Prostate gland (tissue), 2 donors: ENCODE data around the gene SMIM29. TPM values are rescaled to one million over a fixed set of nuclear protein-coding genes. Genes with fewer than 3 reads are reported as not detected.

Experiments
- DNase-seq: peaks from one replicate; pipeline ENCODE4 v3.0.0-alpha.2; 2019; ENCODE audit warnings: low spot score
- H3K27ac ChIP-seq, 2 donors: fragments of 200-600 bp; sonication (generic); 2 replicates each; pipeline ENCODE4 v1.5.1; 2017 to 2019
- H3K27me3 ChIP-seq: fragments of 200-600 bp; sonication (generic); replicated peaks from 2 replicates; pipeline ENCODE4 v1.5.1; 2019; ENCODE audit not compliant: insufficient read depth
- H3K36me3 ChIP-seq, 2 donors: fragments of 200-600 bp; sonication (generic); 1 replicate in 1 of 2; 2 replicates in 1 of 2; pipeline versions ENCODE4 v1.5.1 to v1.8.1; 2017 to 2019
- H3K4me1 ChIP-seq: fragments of 200-600 bp; sonication (generic); replicated peaks from 2 replicates; pipeline ENCODE4 v1.5.1; 2019
- H3K4me3 ChIP-seq, 2 donors: fragments of 200-600 bp; sonication (generic); 2 replicates each; pipeline ENCODE4 v1.5.1; 2017 to 2019
- H3K9me3 ChIP-seq: fragments of 200-600 bp; sonication (generic); 2 replicates; pipeline ENCODE4 v1.5.1; 2017
- CTCF ChIP-seq, 4 experiments: fragments of 200-600 bp in 2 of 4; fragments of 450-650 bp in 2 of 4; sonication (generic) in 2 of 4; IDR thresholded peaks; 1 replicate in 3 of 4; 2 replicates in 1 of 4; pipeline ENCODE4 v1.5.1; 2016 to 2019; ENCODE audit warnings: antibody characterized with exemption in 4 of 4, mild to moderate bottlenecking in 2 of 4, moderate library complexity in 2 of 4
- POLR2A ChIP-seq: fragments of 450-650 bp; IDR thresholded peaks from one replicate; pipeline ENCODE4 v1.6.1; 2016; ENCODE audit warnings: antibody characterized with exemption, mild to moderate bottlenecking
- POLR2AphosphoS5 ChIP-seq: sonication (generic); formaldehyde crosslinking; IDR thresholded peaks from one replicate; pipeline ENCODE4 v1.6.1; 2017; ENCODE audit warnings: antibody characterized with exemption
- WGBS: methylation state at CpG from one replicate; pipeline ENCODE4 v1.1.5; 2018; 5-methylcytosine and 5-hydroxymethylcytosine counted together
- intact Hi-C: fragments of 100-400 bp; cut with DNase I; formaldehyde crosslinking; loops from one replicate; pipeline ENCODE4 v1.14.2; 2022
- total RNA-seq, 2 donors: library from RNA; depleted of rRNA; stranded (reverse); fragments of >200 nt; gene quantifications; one replicate each; pipeline ENCODE4 v1.1.0, GENCODE V29; 2016

SMIM29 gene
- total RNA-seq, 2 donors from 2014 or later = 25.9 to 41.6 TPM

- Histone ChIP-seq H3K4me3 (no peak overlapping the region), H3K4me1 (no peaks in the 10 kb centered on the region), H3K9me3 (no peaks in the 10 kb centered on the region), H3K36me3 (no peaks in the 10 kb centered on the region), H3K27ac (no peak overlapping the region), H3K27me3 (no peaks in the 10 kb centered on the region)
- intact Hi-C loops = no loop called here
- WGBS = 74% methylated on average over 4 of the region's 4 CpGs
- TF ChIP-seq POLR2AphosphoS5 (no peak), CTCF (IDR thresholded peaks at IDR 0.05) (no peak), POLR2A (no peak)
- DNase-seq = no peak
These were observed 36.8 kb upstream of the SMIM29 start for GRCh38 chr6:34285448-34286164.

- TF ChIP-seq POLR2A (no peak), CTCF (IDR thresholded peaks at IDR 0.05) (no peak), POLR2AphosphoS5 (no peak)
- Histone ChIP-seq H3K27ac (no peak overlapping the region), H3K4me1 (no peaks in the 10 kb centered on the region), H3K36me3 (no peaks in the 10 kb centered on the region), H3K27me3 (no peaks in the 10 kb centered on the region), H3K4me3 (no peak overlapping the region), H3K9me3 (no peaks in the 10 kb centered on the region)
- DNase-seq = no peak
- intact Hi-C loops = no loop called here
- WGBS = 94% methylated on average over 4 of the region's 4 CpGs
These were observed 36.0 kb upstream of the SMIM29 start for GRCh38 chr6:34284563-34285447.

GRCh38 chr6:34281702-34282334, 33.0 kb upstream of the SMIM29 start:
- Histone ChIP-seq H3K36me3 (no peaks in the 10 kb centered on the region), H3K9me3 (no peaks in the 10 kb centered on the region), H3K27ac (no peak overlapping the region), H3K4me1 (no peaks in the 10 kb centered on the region), H3K4me3 (no peak overlapping the region), H3K27me3 (no peaks in the 10 kb centered on the region)
- TF ChIP-seq CTCF (IDR thresholded peaks at IDR 0.05) (no peak), POLR2AphosphoS5 (no peak), POLR2A (no peak)
- intact Hi-C loops = no loop called here
- WGBS = 81% methylated on average over 6 of the region's 6 CpGs
- no peak for DNase-seq

GRCh38 chr6:34280216-34280615, 31.4 kb upstream of the SMIM29 start:
- intact Hi-C loops = no loop called here
- Histone ChIP-seq H3K27ac (no peak overlapping the region), H3K27me3 (no peaks in the 10 kb centered on the region), H3K4me1 (no peaks in the 10 kb centered on the region), H3K36me3 (no peaks in the 10 kb centered on the region), H3K9me3 (no peaks in the 10 kb centered on the region), H3K4me3 (no peak overlapping the region)
- no peak for DNase-seq
- WGBS = 97% methylated on average over 4 of the region's 4 CpGs
- TF ChIP-seq POLR2A (no peak), POLR2AphosphoS5 (no peak), CTCF (IDR thresholded peaks at IDR 0.05) (no peak)
